K562 (cell line): ENCODE measurements around the gene AAK1. TPM values are rescaled to one million over a fixed set of nuclear protein-coding genes. Genes with fewer than 3 reads are reported as not detected.

Experiments used
- ARID3B ChIP-seq: fragments of 250-450 bp; sonication (Bioruptor Pico); IDR thresholded peaks from 2 replicates; pipeline ENCODE4 v1.4.0; 2020; ENCODE audit warnings: borderline replicate concordance
- CBFA2T2 ChIP-seq: fragments of 450-650 bp; conservative IDR thresholded peaks from 2 replicates; pipeline ENCODE4 v1.6.1; 2017; ENCODE audit warnings: mild to moderate bottlenecking
- CHD1 ChIP-seq: fragments of 200-600 bp; sonication (generic); IDR thresholded peaks from one replicate; pipeline ENCODE4 v1.6.1; 2012; ENCODE audit warnings: mild to moderate bottlenecking, moderate library complexity, low read length, inconsistent platforms
- CHD2 ChIP-seq: IDR thresholded peaks from 2 replicates; pipeline ENCODE4 v1.6.1; 2011; ENCODE audit warnings: low read depth, low read length
- EWSR1 ChIP-seq: fragments of 450-650 bp; IDR thresholded peaks from 2 replicates; pipeline ENCODE4 v1.6.1; 2018; ENCODE audit warnings: borderline replicate concordance, mild to moderate bottlenecking, low read depth, moderate library complexity; ENCODE audit not compliant: partially characterized antibody
- MEF2A ChIP-seq: IDR thresholded peaks from 2 replicates; pipeline ENCODE4 v1.6.1; 2011; ENCODE audit warnings: low read depth, mild to moderate bottlenecking, low read length, moderate library complexity; ENCODE audit not compliant: control insufficient read depth
- NFIX ChIP-seq: fragments of 250-450 bp; sonication (Bioruptor Pico); IDR thresholded peaks from 2 replicates; pipeline ENCODE4 v1.4.0; 2020; ENCODE audit warnings: low read depth, mild to moderate bottlenecking, moderate library complexity
- NFRKB ChIP-seq: fragments of 450-650 bp; IDR thresholded peaks from 2 replicates; pipeline ENCODE4 v1.6.1; 2016; ENCODE audit warnings: low read depth
- SNIP1 ChIP-seq: fragments of 450-650 bp; IDR thresholded peaks from 2 replicates; pipeline ENCODE4 v1.7.1; 2017; ENCODE audit warnings: low read depth, mild to moderate bottlenecking
- STAT6 ChIP-seq: sonication (generic); formaldehyde crosslinking; IDR thresholded peaks from 2 replicates; pipeline ENCODE4 v1.8.1; 2023; ENCODE audit warnings: mild to moderate bottlenecking, missing genetic modification reagents
- TARDBP ChIP-seq: fragments of 450-650 bp; IDR thresholded peaks from 2 replicates; pipeline ENCODE4 v1.6.1; 2016
- ZBTB26 ChIP-seq: fragments of 450-650 bp; formaldehyde crosslinking; IDR thresholded peaks from 2 replicates; pipeline ENCODE4 v1.4.0; 2022; ENCODE audit warnings: missing genetic modification characterization
- ZC3H8 ChIP-seq: fragments of 450-650 bp; IDR thresholded peaks from 2 replicates; pipeline ENCODE4 v1.6.1; 2017
- ZFP36 ChIP-seq: fragments of 150-350 bp; IDR thresholded peaks from 2 replicates; pipeline ENCODE4 v1.6.1; 2018; ENCODE audit warnings: low read length, low read depth; ENCODE audit not compliant: partially characterized antibody
- ZNF384 ChIP-seq: IDR thresholded peaks from 2 replicates; pipeline ENCODE4 v1.6.1; 2012; ENCODE audit warnings: low read depth, low read length, improper control_type of control experiment
- polyA plus RNA-seq, 8 experiments: library from polyadenylated mRNA; depleted of rRNA in 4 of 8; stranded (reverse) in 5 of 8; unstranded in 3 of 8; fragments of >200 nt; fragmentation: Nextera tagmentation in 2 of 8; fragmentation: Illumina TruSeq in 1 of 8; extraction: Ambion mirVana in 2 of 8; extraction: Trizol in 1 of 8; gene quantifications; 2 replicates each; pipeline versions ENCODE4 v1.2.1 to v1.2.3, GENCODE V29; 2011 to 2014; ENCODE audit warnings: inconsistent platforms in 1 of 8, missing spikeins in 1 of 8
- total RNA-seq, 7 experiments: library from RNA; depleted of rRNA in 6 of 7; stranded (reverse); fragments of >200 nt in 6 of 7; fragmentation: Illumina TruSeq in 2 of 7; extraction: Trizol in 2 of 7; gene quantifications; 2 replicates each; pipeline versions ENCODE4 v1.2.1 to v1.2.3, GENCODE V29; 2011 to 2021; ENCODE audit warnings: low replicate concordance in 1 of 7
- TF ChIP-seq, protein P1 (sequence below): sonication (generic); formaldehyde crosslinking; IDR thresholded peaks from 2 replicates; pipeline ENCODE4 v1.8.1; 2023; ENCODE audit warnings: missing genetic modification reagents, mild to moderate bottlenecking, borderline replicate concordance

Gene AAK1
- total and polyA plus RNA-seq, 9 of the 15 experiments (the other 6 are each of a cell fraction or from before 2014, with no cell fraction given), result 0.89 to 17.1 (median 6.0) TPM

DNA sequence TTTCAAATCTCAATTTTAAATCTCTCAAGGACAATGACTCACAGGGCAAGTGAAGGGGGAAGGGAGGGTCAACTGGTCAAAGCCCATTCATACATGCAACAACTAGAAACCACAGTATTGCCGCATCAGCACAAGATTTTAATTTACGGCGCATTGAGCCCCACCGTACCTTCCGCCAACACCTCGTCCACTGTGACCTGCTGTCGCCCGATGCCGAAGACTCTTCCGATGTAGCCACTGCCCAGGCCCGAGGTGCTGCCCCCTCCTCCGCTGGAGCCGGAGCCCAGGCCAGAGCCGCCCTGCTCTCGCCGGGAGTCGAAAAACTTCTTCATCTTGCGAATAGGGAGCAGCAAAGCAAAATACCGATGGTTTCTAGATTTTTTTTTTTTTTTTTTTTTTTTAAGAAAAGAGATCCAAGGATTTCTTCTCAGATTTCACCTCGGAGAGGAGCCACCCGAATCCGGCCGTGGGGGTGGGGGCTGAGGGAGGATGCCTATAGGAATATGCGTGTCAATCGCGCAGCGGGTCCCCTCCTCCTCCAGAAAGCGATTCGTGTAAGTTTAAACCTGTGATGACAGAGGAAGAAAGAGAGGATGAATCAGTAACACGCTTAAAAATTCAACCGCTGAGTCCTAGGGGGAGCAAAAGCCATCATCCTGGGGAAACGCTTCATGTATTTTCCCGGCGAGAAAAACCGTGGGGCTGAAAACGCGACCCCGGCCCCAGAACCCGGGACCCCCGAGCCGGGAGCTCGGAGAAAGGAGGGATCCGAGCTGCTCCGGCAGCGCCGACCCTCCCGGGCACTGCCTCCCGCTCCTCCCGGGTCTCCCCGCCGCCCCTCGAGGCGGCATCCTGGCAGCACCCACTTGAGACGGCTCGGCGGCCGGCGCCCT is 584 bp downstream of the AAK1 start (continued):
- TF ChIP-seq EWSR1, result no peak
- TF ChIP-seq, protein P1, sequence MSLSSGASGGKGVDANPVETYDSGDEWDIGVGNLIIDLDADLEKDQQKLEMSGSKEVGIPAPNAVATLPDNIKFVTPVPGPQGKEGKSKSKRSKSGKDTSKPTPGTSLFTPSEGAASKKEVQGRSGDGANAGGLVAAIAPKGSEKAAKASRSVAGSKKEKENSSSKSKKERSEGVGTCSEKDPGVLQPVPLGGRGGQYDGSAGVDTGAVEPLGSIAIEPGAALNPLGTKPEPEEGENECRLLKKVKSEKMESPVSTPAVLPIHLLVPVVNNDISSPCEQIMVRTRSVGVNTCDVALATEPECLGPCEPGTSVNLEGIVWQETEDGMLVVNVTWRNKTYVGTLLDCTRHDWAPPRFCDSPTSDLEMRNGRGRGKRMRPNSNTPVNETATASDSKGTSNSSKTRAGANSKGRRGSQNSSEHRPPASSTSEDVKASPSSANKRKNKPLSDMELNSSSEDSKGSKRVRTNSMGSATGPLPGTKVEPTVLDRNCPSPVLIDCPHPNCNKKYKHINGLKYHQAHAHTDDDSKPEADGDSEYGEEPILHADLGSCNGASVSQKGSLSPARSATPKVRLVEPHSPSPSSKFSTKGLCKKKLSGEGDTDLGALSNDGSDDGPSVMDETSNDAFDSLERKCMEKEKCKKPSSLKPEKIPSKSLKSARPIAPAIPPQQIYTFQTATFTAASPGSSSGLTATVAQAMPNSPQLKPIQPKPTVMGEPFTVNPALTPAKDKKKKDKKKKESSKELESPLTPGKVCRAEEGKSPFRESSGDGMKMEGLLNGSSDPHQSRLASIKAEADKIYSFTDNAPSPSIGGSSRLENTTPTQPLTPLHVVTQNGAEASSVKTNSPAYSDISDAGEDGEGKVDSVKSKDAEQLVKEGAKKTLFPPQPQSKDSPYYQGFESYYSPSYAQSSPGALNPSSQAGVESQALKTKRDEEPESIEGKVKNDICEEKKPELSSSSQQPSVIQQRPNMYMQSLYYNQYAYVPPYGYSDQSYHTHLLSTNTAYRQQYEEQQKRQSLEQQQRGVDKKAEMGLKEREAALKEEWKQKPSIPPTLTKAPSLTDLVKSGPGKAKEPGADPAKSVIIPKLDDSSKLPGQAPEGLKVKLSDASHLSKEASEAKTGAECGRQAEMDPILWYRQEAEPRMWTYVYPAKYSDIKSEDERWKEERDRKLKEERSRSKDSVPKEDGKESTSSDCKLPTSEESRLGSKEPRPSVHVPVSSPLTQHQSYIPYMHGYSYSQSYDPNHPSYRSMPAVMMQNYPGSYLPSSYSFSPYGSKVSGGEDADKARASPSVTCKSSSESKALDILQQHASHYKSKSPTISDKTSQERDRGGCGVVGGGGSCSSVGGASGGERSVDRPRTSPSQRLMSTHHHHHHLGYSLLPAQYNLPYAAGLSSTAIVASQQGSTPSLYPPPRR, result no peak
- TF ChIP-seq ZNF384, result no peak
- TF ChIP-seq ZFP36, result no peak
- TF ChIP-seq MEF2A, result no peak
- TF ChIP-seq NFRKB, result peak; percentile 35; the same call in 1 of the 2 replicates
- TF ChIP-seq ARID3B (CRISPR knock-in tag), result no peak
- TF ChIP-seq ZBTB26, result no peak
- no peak for TF ChIP-seq CBFA2T2
- no peak for TF ChIP-seq CHD2
- no peak for TF ChIP-seq ZC3H8
- no peak for TF ChIP-seq NFIX (CRISPR knock-in tag)
- no peak for TF ChIP-seq TARDBP
- TF ChIP-seq SNIP1, result no peak
- no peak for TF ChIP-seq STAT6 (CRISPR knock-in tag)
- TF ChIP-seq CHD1, result peak; percentile 74
